ENCODE results near the gene PPRC1. TPM values are rescaled to one million over a fixed set of nuclear protein-coding genes. Genes with fewer than 3 reads are reported as not detected.
A peak's percentile ranks its signal among the peaks of the same experiment; 100 is the strongest.

PPRC1 gene
- total RNA-seq, 1 experiment from 2014 or later, result 68.2 TPM

DNA sequence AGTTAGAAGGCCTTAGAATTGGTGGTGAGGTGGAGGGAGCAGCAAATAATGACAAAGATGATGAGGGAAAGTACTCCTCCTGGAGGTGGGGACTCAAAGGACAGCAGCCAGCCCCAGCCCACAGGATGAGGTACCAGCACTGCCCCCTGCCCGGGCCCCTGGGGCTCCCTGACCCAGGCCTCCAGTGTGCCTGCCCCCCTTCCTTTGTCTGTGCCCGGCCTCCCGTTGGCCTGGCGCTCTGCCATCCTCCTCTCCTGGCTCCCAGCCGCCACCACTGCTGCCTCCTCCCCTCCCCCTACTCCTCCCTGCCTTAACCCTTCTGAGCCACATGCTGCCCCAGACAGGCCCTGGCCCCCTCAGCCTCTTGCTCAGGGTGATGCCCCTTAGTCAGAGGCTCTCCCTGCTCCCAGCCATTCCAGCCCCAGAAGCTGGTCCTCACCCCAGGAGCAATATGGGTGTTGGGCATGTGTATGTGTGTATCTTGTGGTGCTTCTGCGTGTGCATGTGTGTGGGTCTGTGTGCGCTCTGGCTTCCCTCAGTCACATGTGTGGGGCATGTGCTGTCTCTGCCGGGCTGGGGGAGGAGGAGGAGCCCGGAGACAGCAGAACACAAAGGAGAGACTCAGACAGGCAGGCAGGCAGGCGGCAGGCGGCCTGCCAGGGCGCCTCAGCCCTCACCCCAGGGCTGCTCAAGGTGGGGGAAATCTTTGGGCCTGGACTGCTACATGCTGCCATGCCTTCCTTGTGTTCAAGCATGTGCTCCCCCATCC lies 15.3 kb upstream of the PPRC1 start:
- no peaks in the 10 kb centered on the region for H3K9me3 Mint-ChIP-seq (ENCODE audit: unreplicated experiment)
- peak; percentile 51 for DNase-seq (ENCODE audit: unreplicated experiment)
- CTCF ChIA-PET, result interaction anchor here (0.6 to 1.6 kb wide), 6 partner anchors 11 to 372 kb away, joined by 3 to 9 read pairs (median 3); no protein-coding TSS in a partner anchor
- BruUV-seq (replicated peaks), result no TSS peak
- H3K4me1 Mint-ChIP-seq (ENCODE audit: insufficient read depth, unreplicated experiment), result peaks cover 59% of the 10 kb centered on the region
- POLR2A ChIA-PET, result interaction anchor here (0.6 to 4.9 kb wide), 6 partner anchors 15 to 527 kb away, joined by 3 to 25 read pairs (median 4); partner anchors contain the start of genes HPS6, OGA, PPRC1 and TRIM8
- peak overlapping the region; percentile 93 for H3K4me3 Mint-ChIP-seq (ENCODE audit: unreplicated experiment)
- no peaks in the 10 kb centered on the region for H3K27me3 Mint-ChIP-seq (ENCODE audit: insufficient read depth, unreplicated experiment)
- peak; percentile 6 for TF ChIP-seq CTCF (IDR thresholded peaks at IDR 0.05; ENCODE audit: unreplicated experiment)
- intact Hi-C loops (cut with micrococcal nuclease), result no loop called here
- peaks cover 9% of the 10 kb centered on the region for H3K36me3 Mint-ChIP-seq (ENCODE audit: insufficient read depth, unreplicated experiment)
- peak overlapping the region; percentile 86 for H3K27ac Mint-ChIP-seq (ENCODE audit: low read depth, unreplicated experiment)

DNA sequence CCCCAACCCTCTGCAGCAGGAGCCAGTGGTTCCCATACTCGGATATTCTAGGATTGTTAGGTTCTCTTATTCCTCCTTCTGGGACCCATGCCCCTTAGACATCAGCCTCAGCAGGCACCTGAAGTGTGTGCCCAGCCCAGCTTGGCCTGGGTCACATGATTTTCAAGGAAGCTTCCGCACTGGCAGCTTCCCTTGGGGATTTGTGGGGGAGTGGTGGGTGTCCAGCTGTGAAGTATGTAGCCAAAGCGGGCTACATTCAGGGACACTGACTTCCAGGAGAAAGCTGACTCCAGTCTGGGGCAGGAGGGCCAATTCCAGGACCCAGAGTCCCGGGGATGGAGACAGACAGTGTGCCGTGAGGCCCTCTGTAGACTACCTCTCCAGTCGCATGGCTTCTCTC lies 14.0 kb upstream of the PPRC1 start:
- DNase-seq (ENCODE audit: unreplicated experiment), result no peak
- CTCF ChIA-PET, result interaction anchor here (0.9 to 1.6 kb wide), 2 partner anchors 9 to 46 kb away, joined by 8 to 9 read pairs; no protein-coding TSS in a partner anchor
- intact Hi-C loops (cut with micrococcal nuclease), result no loop called here
- BruUV-seq (replicated peaks), result no TSS peak
- no peaks in the 10 kb centered on the region for H3K27me3 Mint-ChIP-seq (ENCODE audit: insufficient read depth, unreplicated experiment)
- H3K9me3 Mint-ChIP-seq (ENCODE audit: unreplicated experiment), result no peaks in the 10 kb centered on the region
- no peak for TF ChIP-seq CTCF (IDR thresholded peaks at IDR 0.05; ENCODE audit: unreplicated experiment)
- H3K4me3 Mint-ChIP-seq (ENCODE audit: unreplicated experiment), result peak overlapping the region; percentile 93
- peaks cover 48% of the 10 kb centered on the region for H3K4me1 Mint-ChIP-seq (ENCODE audit: insufficient read depth, unreplicated experiment)
- POLR2A ChIA-PET, result interaction anchor here (0.6 to 1.8 kb wide), 10 partner anchors 9 to 526 kb away, joined by 3 to 9 read pairs (median 6); partner anchors contain the start of genes ARMH3, HPS6, NFKB2 and NOLC1
- peak overlapping the region; percentile 86 for H3K27ac Mint-ChIP-seq (ENCODE audit: low read depth, unreplicated experiment)
- H3K36me3 Mint-ChIP-seq (ENCODE audit: insufficient read depth, unreplicated experiment), result no peaks in the 10 kb centered on the region

GRCh38 chr10:102119417-102120141 lies 13.3 kb upstream of the PPRC1 start:
- H3K4me3 Mint-ChIP-seq (ENCODE audit: unreplicated experiment), result peak overlapping the region; percentile 93
- no peaks in the 10 kb centered on the region for H3K9me3 Mint-ChIP-seq (ENCODE audit: unreplicated experiment)
- no TSS peak for BruUV-seq (replicated peaks)
- H3K27ac Mint-ChIP-seq (ENCODE audit: low read depth, unreplicated experiment), result peak overlapping the region; percentile 88
- ChIA-PET POLR2A (interaction anchor here (0.6 to 1.8 kb wide), 11 partner anchors 8 to 525 kb away, joined by 3 to 9 read pairs (median 5); partner anchors contain the start of genes ARMH3, HPS6, NFKB2 and NOLC1), CTCF (no interaction called here)
- DNase-seq (ENCODE audit: unreplicated experiment), result peak; percentile 57
- TF ChIP-seq CTCF (IDR thresholded peaks at IDR 0.05; ENCODE audit: unreplicated experiment), result no peak
- H3K36me3 Mint-ChIP-seq (ENCODE audit: insufficient read depth, unreplicated experiment), result no peaks in the 10 kb centered on the region
- H3K4me1 Mint-ChIP-seq (ENCODE audit: insufficient read depth, unreplicated experiment), result peaks cover 48% of the 10 kb centered on the region
- intact Hi-C loops (cut with micrococcal nuclease), result no loop called here
- H3K27me3 Mint-ChIP-seq (ENCODE audit: insufficient read depth, unreplicated experiment), result no peaks in the 10 kb centered on the region
